OCI-LY3 (cell line): ENCODE measurements around the gene PRSS22.

Experiments
- CTCF ChIP-seq: fragments of 200-600, 300-600 bp; sonication (generic); IDR thresholded peaks from 2 replicates; pipeline ENCODE4 v1.5.1; 2014; ENCODE audit warnings: antibody characterized with exemption, low read length, low read depth
- EZH2phosphoT487 ChIP-seq: fragments of 200-600 bp; shearing (Covaris generic); IDR thresholded peaks from 2 replicates; pipeline ENCODE4 v1.6.1; 2018; ENCODE audit warnings: antibody characterized with exemption, mixed run types, low read depth

GRCh38 chr16:2895813-2896212 lies 37.8 kb upstream of the PRSS22 start:
- TF ChIP-seq CTCF (no peak), EZH2phosphoT487 (no peak)
